ENCODE data around the gene ECM1. TPM values are rescaled to one million over a fixed set of nuclear protein-coding genes. Genes with fewer than 3 reads are reported as not detected.

Gene ECM1
- total RNA-seq, 1 donor from 2014 or later, result 31.5 TPM

- H3K4me1 Mint-ChIP-seq (ENCODE audit: unreplicated experiment), result peaks cover 14% of the 10 kb centered on the region
- H3K9me3 Mint-ChIP-seq, result no peaks in the 10 kb centered on the region
- peak; percentile 47 for TF ChIP-seq CTCF (conservative IDR thresholded peaks at IDR 0.05)
- H3K27ac Mint-ChIP-seq, result peak within 1 kb of the TSS; percentile 77
- H3K36me3 Mint-ChIP-seq, result peaks cover 14% of the 10 kb centered on the region
- DNase-seq (ENCODE audit: extremely low spot score, unreplicated experiment), result peak; percentile 98
- peak within 1 kb of the TSS; percentile 93 for H3K4me3 Mint-ChIP-seq
- H3K27me3 Mint-ChIP-seq, result no peaks in the 10 kb centered on the region
Observed at GRCh38 chr1:150515328-150516049, 7.6 kb downstream of the ECM1 start, which contains the start of gene FALEC. FALEC (plus strand) TSS chr1:150515752.

GRCh38 chr1:150516050-150516591, 8.2 kb downstream of the ECM1 start:
- Mint-ChIP-seq H3K27ac (peak overlapping the region; percentile 58), H3K27me3 (no peaks in the 10 kb centered on the region), H3K36me3 (peaks cover 14% of the 10 kb centered on the region), H3K4me3 (peak overlapping the region; percentile 93), H3K9me3 (no peaks in the 10 kb centered on the region), H3K4me1 (ENCODE audit: unreplicated experiment) (peaks cover 14% of the 10 kb centered on the region)
- peak; percentile 44 for TF ChIP-seq CTCF (conservative IDR thresholded peaks at IDR 0.05)
- no peak for DNase-seq (ENCODE audit: extremely low spot score, unreplicated experiment)

GRCh38 chr1:150516616-150517015, 8.7 kb downstream of the ECM1 start:
- Mint-ChIP-seq H3K36me3 (peaks cover 13% of the 10 kb centered on the region), H3K27ac (peak overlapping the region; percentile 58), H3K4me1 (ENCODE audit: unreplicated experiment) (peaks cover 14% of the 10 kb centered on the region), H3K9me3 (no peaks in the 10 kb centered on the region), H3K27me3 (no peaks in the 10 kb centered on the region), H3K4me3 (peak overlapping the region; percentile 93)
- TF ChIP-seq CTCF (conservative IDR thresholded peaks at IDR 0.05), result no peak
- no peak for DNase-seq (ENCODE audit: extremely low spot score, unreplicated experiment)

- no peaks in the 10 kb centered on the region for H3K36me3 Mint-ChIP-seq
- H3K4me3 Mint-ChIP-seq, result no peak overlapping the region
- H3K27ac Mint-ChIP-seq, result peak overlapping the region; percentile 42
- no peak for TF ChIP-seq CTCF (conservative IDR thresholded peaks at IDR 0.05)
- no peak for DNase-seq (ENCODE audit: extremely low spot score, unreplicated experiment)
- no peaks in the 10 kb centered on the region for H3K27me3 Mint-ChIP-seq
- H3K4me1 Mint-ChIP-seq (ENCODE audit: unreplicated experiment), result peaks cover 9% of the 10 kb centered on the region
- no peaks in the 10 kb centered on the region for H3K9me3 Mint-ChIP-seq
Observed at GRCh38 chr1:150521196-150521968, 13.5 kb downstream of the ECM1 start.

- Mint-ChIP-seq H3K27me3 (no peaks in the 10 kb centered on the region), H3K4me3 (no peak overlapping the region), H3K9me3 (no peaks in the 10 kb centered on the region), H3K4me1 (ENCODE audit: unreplicated experiment) (peaks cover 4% of the 10 kb centered on the region), H3K27ac (no peak overlapping the region), H3K36me3 (no peaks in the 10 kb centered on the region)
- TF ChIP-seq CTCF (conservative IDR thresholded peaks at IDR 0.05), result no peak
- DNase-seq (ENCODE audit: extremely low spot score, unreplicated experiment), result no peak
Observed at GRCh38 chr1:150525348-150525747, 17.4 kb downstream of the ECM1 start.

All from type B pancreatic cell (in vitro differentiated cells).